Cardiac fibroblast (primary cell): ENCODE measurements around the gene PIGU.
A peak's percentile ranks its signal among the peaks of the same experiment; 100 is the strongest.

ENCODE experiments used
- DNase-seq, 2 donors: peaks; one replicate each; pipeline versions ENCODE4 v3.0.0 to v3.0.0-alpha.2; 2010; ENCODE audit warnings: low read depth in 2 of 2
- H3K4me3 ChIP-seq, 2 donors: replicated peaks in 1 of 2; 1 replicate in 1 of 2; 2 replicates in 1 of 2; pipeline ENCODE4 v1.5.1; 2011; ENCODE audit warnings: low read depth in 2 of 2, low read length in 2 of 2, mild to moderate bottlenecking in 2 of 2, moderate library complexity in 1 of 2
- TF ChIP-seq, protein P1 (sequence below): IDR thresholded peaks from one replicate; pipeline ENCODE4 v1.5.1; 2011; ENCODE audit warnings: low read depth, mild to moderate bottlenecking, low read length, inconsistent platforms

The PIGU gene

DNA sequence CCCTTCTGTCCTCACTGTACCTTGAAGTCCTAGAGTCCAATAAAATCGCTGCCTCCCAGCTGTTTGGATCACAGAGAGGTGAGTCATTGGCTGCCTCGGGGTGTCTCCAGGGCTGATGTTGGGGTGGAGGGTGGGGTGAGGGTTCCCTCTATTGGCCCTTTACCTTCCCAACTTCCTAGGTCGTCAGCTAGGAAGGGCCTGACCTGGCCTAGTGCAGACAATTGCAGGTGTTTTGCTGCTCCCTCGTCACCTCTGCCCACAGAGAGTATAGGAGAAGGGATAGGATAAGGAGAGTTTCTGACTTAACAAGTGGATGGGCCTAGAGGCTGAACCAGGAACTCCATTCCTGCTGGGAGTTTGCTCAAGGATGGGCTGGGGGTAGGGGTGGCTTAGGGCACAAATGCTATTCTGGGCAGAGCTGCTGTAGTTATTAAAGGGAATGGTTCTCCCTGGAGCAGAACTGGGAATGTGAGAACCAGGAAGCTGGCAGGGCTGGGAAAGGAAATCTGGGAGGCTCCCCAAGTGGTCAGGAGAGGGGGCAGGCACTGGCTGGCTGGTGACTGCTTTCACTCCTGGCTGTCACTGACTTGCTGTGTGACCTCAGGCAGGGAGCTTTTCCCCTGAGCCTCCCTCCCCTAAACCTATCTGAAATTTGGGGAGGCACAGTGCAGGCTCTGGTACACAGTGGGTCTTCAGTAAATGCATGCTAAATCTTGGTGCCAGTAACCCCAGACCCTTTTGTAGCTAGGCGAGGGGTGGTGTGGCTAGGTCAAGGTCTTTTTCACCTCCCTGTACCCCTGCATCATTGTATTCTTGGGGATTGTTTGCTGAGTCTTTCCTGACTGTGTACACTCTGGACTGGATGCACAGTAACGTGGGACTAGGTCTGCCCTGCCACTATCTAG lies 28.8 kb upstream of the PIGU start:
- peak overlapping the region; percentile 79 to 86 for H3K4me3 ChIP-seq
- DNase-seq: peak; percentile 46 to 52
- TF ChIP-seq, protein P1, sequence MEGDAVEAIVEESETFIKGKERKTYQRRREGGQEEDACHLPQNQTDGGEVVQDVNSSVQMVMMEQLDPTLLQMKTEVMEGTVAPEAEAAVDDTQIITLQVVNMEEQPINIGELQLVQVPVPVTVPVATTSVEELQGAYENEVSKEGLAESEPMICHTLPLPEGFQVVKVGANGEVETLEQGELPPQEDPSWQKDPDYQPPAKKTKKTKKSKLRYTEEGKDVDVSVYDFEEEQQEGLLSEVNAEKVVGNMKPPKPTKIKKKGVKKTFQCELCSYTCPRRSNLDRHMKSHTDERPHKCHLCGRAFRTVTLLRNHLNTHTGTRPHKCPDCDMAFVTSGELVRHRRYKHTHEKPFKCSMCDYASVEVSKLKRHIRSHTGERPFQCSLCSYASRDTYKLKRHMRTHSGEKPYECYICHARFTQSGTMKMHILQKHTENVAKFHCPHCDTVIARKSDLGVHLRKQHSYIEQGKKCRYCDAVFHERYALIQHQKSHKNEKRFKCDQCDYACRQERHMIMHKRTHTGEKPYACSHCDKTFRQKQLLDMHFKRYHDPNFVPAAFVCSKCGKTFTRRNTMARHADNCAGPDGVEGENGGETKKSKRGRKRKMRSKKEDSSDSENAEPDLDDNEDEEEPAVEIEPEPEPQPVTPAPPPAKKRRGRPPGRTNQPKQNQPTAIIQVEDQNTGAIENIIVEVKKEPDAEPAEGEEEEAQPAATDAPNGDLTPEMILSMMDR: peak; percentile 8

DNA sequence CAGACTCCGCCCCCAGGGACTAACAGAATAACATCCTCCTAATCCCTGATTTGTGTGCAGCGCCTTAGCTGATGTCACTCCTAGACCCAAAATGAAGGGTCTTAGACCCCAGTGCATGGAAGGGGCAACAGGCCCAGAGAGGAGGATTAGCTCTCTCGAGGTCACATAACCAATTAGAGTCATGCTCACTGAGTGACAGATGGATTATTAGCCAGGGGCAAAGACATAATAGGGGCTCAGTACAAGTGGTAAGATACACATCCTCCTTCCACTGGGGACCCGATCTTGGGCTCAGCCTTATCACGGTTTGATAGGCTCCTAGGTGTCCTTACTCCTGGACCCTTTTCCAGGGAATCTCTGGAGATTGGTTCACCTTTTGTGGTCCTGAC lies 28.1 kb upstream of the PIGU start:
- TF ChIP-seq, protein P1: no peak
- peak overlapping the region; percentile 79 to 86 for H3K4me3 ChIP-seq
- DNase-seq: no peak

DNA sequence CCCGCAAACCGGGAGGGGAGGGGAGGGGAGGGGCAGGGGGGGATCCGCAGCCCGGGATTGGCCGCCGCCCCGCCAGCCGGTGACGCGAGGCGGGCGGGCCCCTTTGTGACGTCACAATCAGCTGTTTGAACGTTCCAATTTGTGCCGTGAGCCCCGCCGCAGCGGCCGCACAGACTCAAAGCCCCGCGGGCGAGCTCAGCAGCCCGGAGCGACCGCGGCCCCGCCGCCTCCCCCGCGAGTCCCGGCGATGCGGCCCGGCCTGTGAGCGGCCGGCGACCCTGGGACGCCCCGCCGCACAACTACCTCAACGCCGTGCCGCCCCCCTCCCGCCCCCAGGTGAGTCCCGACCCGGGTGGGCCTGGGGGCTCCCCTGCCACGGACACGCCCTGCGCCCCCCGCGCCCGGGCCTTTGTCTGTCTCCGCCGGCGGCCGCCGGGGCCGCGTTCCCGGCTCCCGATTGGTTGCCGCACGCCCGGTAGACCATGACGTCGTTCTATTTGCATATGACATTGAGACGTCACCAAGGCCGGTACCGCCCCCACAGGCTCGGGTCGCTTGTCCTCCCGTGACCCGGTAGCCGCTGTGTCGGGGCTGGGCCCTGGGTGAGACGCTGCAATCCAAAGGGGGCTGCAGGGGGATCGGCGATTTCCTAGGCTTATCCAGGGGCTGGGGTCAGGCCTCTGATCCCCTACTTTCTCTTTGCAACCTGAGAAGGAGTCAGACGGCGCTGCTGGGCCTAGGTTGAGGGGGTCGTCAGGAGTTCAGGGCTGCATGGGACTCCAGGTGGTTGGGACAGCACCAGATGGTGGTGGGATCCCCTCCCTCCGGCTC lies 27.5 kb upstream of the PIGU start, which contains the start of gene TP53INP2:
Gene TP53INP2, plus strand, starts transcription at position 168 of the 831 bp plus-strand sequence. CDS start 4,396 bp downstream, outside the sequence.
- TF ChIP-seq, protein P1: no peak
- H3K4me3 ChIP-seq: peak within 1 kb of the TSS; percentile 79 to 86
- DNase-seq: peak; percentile 90 to 95

DNA sequence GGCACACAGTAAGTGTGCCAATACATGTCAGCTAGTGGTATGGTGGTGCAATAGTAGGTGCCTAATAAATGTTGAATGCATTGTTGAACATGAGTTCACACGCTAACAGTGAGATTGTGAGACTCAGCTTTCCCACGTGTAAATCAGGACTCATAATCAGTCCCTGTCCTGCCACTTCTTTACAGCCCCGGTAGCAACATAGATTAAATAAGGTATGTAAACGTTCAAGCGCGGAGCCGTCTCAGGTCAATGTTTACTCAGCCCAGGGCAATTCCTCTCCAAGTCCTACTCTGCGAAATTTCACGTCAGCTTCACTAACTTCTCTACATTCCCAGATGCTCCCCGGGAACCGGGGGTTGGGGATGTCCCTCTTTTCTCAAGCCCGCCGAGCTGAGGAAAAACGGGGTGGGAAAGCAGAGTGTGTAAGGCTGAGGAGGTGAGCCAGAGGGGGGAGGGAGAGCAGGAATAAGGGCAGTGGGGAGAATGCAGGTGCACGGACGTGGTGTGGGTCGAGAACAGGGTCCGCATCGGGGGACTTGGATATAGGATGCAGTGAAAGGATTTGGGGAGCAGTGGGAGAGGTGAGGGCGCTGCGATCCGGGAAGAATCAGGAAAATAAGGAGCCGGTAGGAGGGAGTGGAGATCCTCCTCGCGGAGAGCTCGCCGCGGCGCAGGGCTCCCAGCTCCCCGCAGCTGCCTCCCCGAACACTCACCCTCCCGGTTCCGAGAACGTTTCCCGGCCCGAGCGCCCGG lies 26.7 kb upstream of the PIGU start:
- DNase-seq: peak; percentile 36 to 44
- peak overlapping the region; percentile 79 to 86 for H3K4me3 ChIP-seq
- TF ChIP-seq, protein P1: no peak

DNA sequence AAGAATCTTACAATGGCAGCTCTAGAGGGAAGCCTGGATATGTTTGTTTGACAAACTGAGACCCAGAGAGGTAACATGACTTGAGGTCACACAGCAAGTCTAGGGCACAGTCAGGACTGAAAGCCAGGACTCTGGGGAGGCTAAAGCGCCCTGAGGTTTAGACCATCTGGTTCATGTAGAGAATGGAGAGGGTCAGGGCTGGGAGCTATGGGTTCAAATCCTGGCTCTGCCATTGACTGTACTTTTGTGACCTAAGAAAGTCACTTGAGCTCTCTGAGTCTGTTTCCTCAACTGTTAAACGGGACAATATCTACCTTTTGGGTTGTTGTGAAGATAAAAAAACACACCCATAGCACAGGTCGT lies 26.1 kb upstream of the PIGU start:
- H3K4me3 ChIP-seq: no peak overlapping the region
- no peak for DNase-seq
- TF ChIP-seq, protein P1: no peak

DNA sequence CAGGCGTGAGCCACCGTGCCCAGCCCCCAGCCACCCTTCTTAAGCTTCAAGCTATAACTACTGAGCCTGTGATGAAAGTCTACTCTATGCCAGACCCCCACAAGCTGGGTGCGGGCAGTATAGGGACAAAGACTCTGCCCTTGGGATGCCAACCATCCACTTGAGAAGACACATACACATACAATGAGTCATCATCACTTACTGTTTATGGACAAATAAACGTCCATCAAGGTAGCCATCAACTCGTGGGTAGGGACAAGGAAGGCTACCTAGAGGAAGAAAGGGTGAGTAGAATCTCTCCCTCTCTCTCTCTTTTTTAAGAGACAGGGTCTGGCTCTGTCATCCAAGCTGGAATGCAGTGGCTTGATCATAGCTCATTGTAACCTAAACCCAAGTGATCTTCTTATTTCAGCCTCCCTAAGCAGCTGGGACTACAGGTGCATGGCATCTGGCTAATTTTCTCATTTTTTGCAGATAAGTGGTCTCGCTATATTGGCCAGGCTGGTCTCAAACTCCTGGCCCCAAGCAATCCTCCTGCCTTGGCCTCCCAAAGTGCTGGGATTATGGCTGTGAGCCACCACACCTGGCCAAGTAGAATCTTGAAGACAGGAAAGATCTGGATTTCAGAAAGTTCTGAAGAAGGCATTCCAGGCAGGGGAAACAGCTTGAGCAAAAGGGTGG lies 24.7 kb upstream of the PIGU start:
- TF ChIP-seq, protein P1: no peak
- no peak for DNase-seq

More for the DNA sequence above, 24.7 kb upstream of the PIGU start:
- H3K4me3 ChIP-seq: no peak overlapping the region
